Measurements from ENCODE around the gene KCNQ1OT1. TPM values are rescaled to one million over a fixed set of nuclear protein-coding genes. Genes with fewer than 3 reads are reported as not detected.

Gene KCNQ1OT1
- total and polyA plus RNA-seq, 2 of the 4 experiments (the other 2 are of a cell fraction), result 0.14 to 2.0 TPM

GRCh38 chr11:2585566-2586086 lies 114.2 kb downstream of the KCNQ1OT1 start:
- no peak overlapping the region for H2BK120ac ChIP-seq (ENCODE audit: low read depth, low read length)

More at GRCh38 chr11:2585566-2586086, 114.2 kb downstream of the KCNQ1OT1 start:
- in situ Hi-C loops (cut with MboI; ENCODE audit: low sequenced_read_pairs), result no loop called here
- no peak overlapping the region for H2AK9ac ChIP-seq (replicated peaks; ENCODE audit: low read depth, low read length, poor library complexity)
- no peaks in the 10 kb centered on the region; the same call in 1 of the 2 replicates for H3K9me1 ChIP-seq (ENCODE audit: insufficient read depth, low read length)
- H2AK5ac ChIP-seq (ENCODE audit: low read depth, low read length), result no peak overlapping the region
- no peaks in the 10 kb centered on the region for H3K9me3 ChIP-seq (ENCODE audit: control insufficient read depth, insufficient read depth, low read length)
- TF ChIP-seq MXI1 (IDR thresholded peaks at IDR 0.05; ENCODE audit: borderline replicate concordance, low read depth, low read length) (no peak), BHLHE40 (IDR thresholded peaks at IDR 0.05; ENCODE audit: low read depth, low read length) (no peak), RFX5 (IDR thresholded peaks at IDR 0.05; ENCODE audit: low read depth, low read length) (no peak), NFE2L2 (IDR thresholded peaks at IDR 0.05; ENCODE audit: low read depth, low read length) (no peak)
- no TSS peak for BruUV-seq (replicated peaks)
- no peak overlapping the region for H4K91ac ChIP-seq (ENCODE audit: insufficient read depth, low read depth, low read length)
- H2BK20ac ChIP-seq (ENCODE audit: low read depth, low read length), result no peak overlapping the region
- no peak overlapping the region for H3K18ac ChIP-seq (ENCODE audit: low read depth, low read length)
- H4K20me1 ChIP-seq (ENCODE audit: insufficient read depth, low read length), result no peaks in the 10 kb centered on the region
- no peak overlapping the region for H3K4ac ChIP-seq (ENCODE audit: low read depth, low read length)
- WGBS, 2 experiments (ENCODE audit: extremely low coverage in 2 of 2, insufficient read length in 1 of 2), result 83% methylated on average over 2 of the region's 6 CpGs; no CpG with 5 or more reads in 1 of the 2 experiments
- no peak for ATAC-seq (ENCODE audit: low read depth)
- H3K23ac ChIP-seq (ENCODE audit: low read depth, low read length), result no peak overlapping the region
- peaks cover 17% of the 10 kb centered on the region; the same call in 1 of the 2 replicates for H3K27me3 ChIP-seq (ENCODE audit: control insufficient read depth, insufficient read depth, low read length)
- H2BK15ac ChIP-seq (ENCODE audit: low read depth, low read length), result no peak overlapping the region
- ChIA-PET CTCF (no interaction called here), POLR2A (ENCODE audit: unreplicated experiment) (no interaction called here)
- H3K14ac ChIP-seq (replicated peaks; ENCODE audit: low read depth, low read length), result no peak overlapping the region
- no peak overlapping the region for H3K4me2 ChIP-seq (ENCODE audit: low read depth, low read length)
- no peak overlapping the region for H4K8ac ChIP-seq (ENCODE audit: low read depth in 2 of 2, low read length in 2 of 2)
- no peak overlapping the region for H3K9ac ChIP-seq (ENCODE audit: low read depth, low read length)
- H3K79me1 ChIP-seq (ENCODE audit: low read depth in 1 of 2, low read length in 2 of 2), result no peaks in the 10 kb centered on the region
- no peak overlapping the region for H3K4me3 ChIP-seq (ENCODE audit: insufficient read depth, low read depth, low read length)
- H3K56ac ChIP-seq (ENCODE audit: extremely low read depth, insufficient read depth, low read length), result no peak overlapping the region
- no peak overlapping the region for H2BK5ac ChIP-seq (ENCODE audit: low read depth, low read length, poor library complexity, severe bottlenecking)
- no peak for DNase-seq
- no peak overlapping the region for H4K5ac ChIP-seq (ENCODE audit: low read depth, low read length)
- H3K27ac ChIP-seq (ENCODE audit: insufficient read depth, low read length), result no peak overlapping the region
- no peak overlapping the region for H2AFZ ChIP-seq (replicated peaks; ENCODE audit: low read length, poor library complexity)
- intact Hi-C loops (cut with micrococcal nuclease), result no loop called here
- dilution Hi-C loops (cut with HindIII; ENCODE audit: low sequenced_read_pairs, unreplicated experiment), result no loop called here
- H3K36me3 ChIP-seq (ENCODE audit: control insufficient read depth, insufficient read depth, low read length), result no peaks in the 10 kb centered on the region
- H3K4me1 ChIP-seq (ENCODE audit: control insufficient read depth, insufficient read depth, low read length), result no peaks in the 10 kb centered on the region
